ENCODE results near the gene NID1. TPM values are rescaled to one million over a fixed set of nuclear protein-coding genes. Genes with fewer than 3 reads are reported as not detected.

The NID1 gene
- total RNA-seq, 4 donors from 2014 or later, result 139 to 322 (median 244) TPM

- no peaks in the 10 kb centered on the region for H3K9me3 ChIP-seq
- H3K36me3 ChIP-seq, result no peaks in the 10 kb centered on the region
- no peak overlapping the region for H3K27ac ChIP-seq
- H3K4me3 ChIP-seq, result no peak overlapping the region
- no peak for ATAC-seq
- TF ChIP-seq POLR2AphosphoS5 (IDR thresholded peaks at IDR 0.05) (no peak), CTCF (IDR thresholded peaks at IDR 0.05) (no peak), EP300 (IDR thresholded peaks at IDR 0.05) (no peak), POLR2A (IDR thresholded peaks at IDR 0.05) (no peak)
- no peaks in the 10 kb centered on the region for H3K27me3 ChIP-seq
- WGBS, 2 donors (ENCODE audit: low coverage in 1 of 2), result 87 to 100% methylated on average over 2 to 9 of the region's 12 CpGs
- no peaks in the 10 kb centered on the region for H3K4me1 ChIP-seq
Measured at GRCh38 chr1:236089046-236089773, 24.3 kb upstream of the NID1 start.

- H3K4me1 ChIP-seq, result no peaks in the 10 kb centered on the region
- no peak for TF ChIP-seq POLR2A (IDR thresholded peaks at IDR 0.05)
- WGBS, 2 donors (ENCODE audit: low coverage in 1 of 2), result 75 to 85% methylated on average over 5 to 7 of the region's 7 CpGs
Measured at GRCh38 chr1:236086537-236086936, 21.6 kb upstream of the NID1 start.

GRCh38 chr1:236085545-236086159, 20.8 kb upstream of the NID1 start:
- Histone ChIP-seq H3K4me1 (no peaks in the 10 kb centered on the region), H3K27me3 (no peaks in the 10 kb centered on the region), H3K4me3 (no peak overlapping the region), H3K36me3 (no peaks in the 10 kb centered on the region), H3K9me3 (no peaks in the 10 kb centered on the region), H3K27ac (no peak overlapping the region)
- TF ChIP-seq EP300 (IDR thresholded peaks at IDR 0.05), result no peak
- no peak for TF ChIP-seq POLR2AphosphoS5 (IDR thresholded peaks at IDR 0.05)
- no peak for TF ChIP-seq CTCF (IDR thresholded peaks at IDR 0.05)
- TF ChIP-seq POLR2A (IDR thresholded peaks at IDR 0.05), result no peak
- WGBS, 2 donors (ENCODE audit: low coverage in 1 of 2), result 80 to 87% methylated on average over 6 of the region's 6 CpGs
- no peak for ATAC-seq

More at GRCh38 chr1:236086537-236086936, 21.6 kb upstream of the NID1 start:
- H3K4me3 ChIP-seq, result no peak overlapping the region
- H3K9me3 ChIP-seq, result no peaks in the 10 kb centered on the region
- no peak overlapping the region for H3K27ac ChIP-seq
- no peaks in the 10 kb centered on the region for H3K27me3 ChIP-seq
- no peaks in the 10 kb centered on the region for H3K36me3 ChIP-seq
- ATAC-seq, result no peak

- H3K27ac ChIP-seq, result no peak overlapping the region
- no peaks in the 10 kb centered on the region for H3K9me3 ChIP-seq
- no peak for ATAC-seq
- H3K27me3 ChIP-seq, result no peaks in the 10 kb centered on the region
- no peaks in the 10 kb centered on the region for H3K36me3 ChIP-seq
- H3K4me1 ChIP-seq, result no peaks in the 10 kb centered on the region
- no peak for TF ChIP-seq POLR2AphosphoS5 (IDR thresholded peaks at IDR 0.05)
- TF ChIP-seq EP300 (IDR thresholded peaks at IDR 0.05), result no peak
- no peak for TF ChIP-seq CTCF (IDR thresholded peaks at IDR 0.05)
- no peak for TF ChIP-seq POLR2A (IDR thresholded peaks at IDR 0.05)
- H3K4me3 ChIP-seq, result no peak overlapping the region
- 73 to 86% methylated on average over 1 of the region's 3 CpGs for WGBS, 2 donors (ENCODE audit: low coverage in 1 of 2)
Measured at GRCh38 chr1:236084386-236084730, 19.5 kb upstream of the NID1 start.

- WGBS, 2 donors (ENCODE audit: low coverage in 1 of 2), result 43 to 59% methylated on average over 6 to 7 of the region's 8 CpGs
- peak overlapping the region in 1 of 4 donors; percentile 24 for H3K27ac ChIP-seq
Measured at GRCh38 chr1:236083650-236084385, 18.9 kb upstream of the NID1 start.

More at GRCh38 chr1:236083650-236084385, 18.9 kb upstream of the NID1 start:
- Histone ChIP-seq H3K9me3 (no peaks in the 10 kb centered on the region), H3K4me3 (no peak overlapping the region), H3K4me1 (no peaks in the 10 kb centered on the region), H3K27me3 (no peaks in the 10 kb centered on the region), H3K36me3 (no peaks in the 10 kb centered on the region)
- TF ChIP-seq POLR2A (IDR thresholded peaks at IDR 0.05) (no peak), EP300 (IDR thresholded peaks at IDR 0.05) (no peak), CTCF (IDR thresholded peaks at IDR 0.05) (no peak)
- ATAC-seq, result no peak

All from gastroesophageal sphincter (tissue), 4 donors.